Neural cell (in vitro differentiated cells): ENCODE results near the gene ADAM23.

Source experiments
- EP300 ChIP-seq: fragments of 450-650 bp; conservative IDR thresholded peaks from 2 replicates; pipeline ENCODE4 v1.6.1; 2014; ENCODE audit warnings: antibody characterized with exemption, mild to moderate bottlenecking, moderate library complexity; ENCODE audit not compliant: poor library complexity, severe bottlenecking
- EZH2 ChIP-seq: fragments of 200-600, 300-800 bp; shearing (Covaris generic), sonication (generic); IDR thresholded peaks from 2 replicates; pipeline ENCODE4 v1.6.1; 2014; ENCODE audit warnings: antibody characterized with exemption, low read length, borderline replicate concordance, mild to moderate bottlenecking; ENCODE audit not compliant: insufficient read depth, poor library complexity, severe bottlenecking
- MXI1 ChIP-seq: fragments of 450-650 bp; conservative IDR thresholded peaks from 2 replicates; pipeline ENCODE4 v1.6.1; 2014; ENCODE audit warnings: antibody characterized with exemption, mild to moderate bottlenecking; ENCODE audit not compliant: poor library complexity, severe bottlenecking
- POLR2AphosphoS5 ChIP-seq: IDR thresholded peaks from 2 replicates; pipeline ENCODE4 v1.6.1; 2012
- RAD21 ChIP-seq: fragments of 450-650 bp; conservative IDR thresholded peaks from 2 replicates; pipeline ENCODE4 v1.6.1; 2014; ENCODE audit warnings: antibody characterized with exemption, mild to moderate bottlenecking, moderate library complexity
- TF ChIP-seq, protein P1 (sequence below): fragments of 450-650 bp; IDR thresholded peaks from 2 replicates; pipeline ENCODE4 v1.5.1; 2014; ENCODE audit warnings: antibody characterized with exemption, mild to moderate bottlenecking, moderate library complexity; ENCODE audit not compliant: poor library complexity, severe bottlenecking
- TF ChIP-seq, protein P2 (sequence below): IDR thresholded peaks from 2 replicates; pipeline ENCODE4 v1.6.1; 2012; ENCODE audit warnings: borderline replicate concordance

DNA sequence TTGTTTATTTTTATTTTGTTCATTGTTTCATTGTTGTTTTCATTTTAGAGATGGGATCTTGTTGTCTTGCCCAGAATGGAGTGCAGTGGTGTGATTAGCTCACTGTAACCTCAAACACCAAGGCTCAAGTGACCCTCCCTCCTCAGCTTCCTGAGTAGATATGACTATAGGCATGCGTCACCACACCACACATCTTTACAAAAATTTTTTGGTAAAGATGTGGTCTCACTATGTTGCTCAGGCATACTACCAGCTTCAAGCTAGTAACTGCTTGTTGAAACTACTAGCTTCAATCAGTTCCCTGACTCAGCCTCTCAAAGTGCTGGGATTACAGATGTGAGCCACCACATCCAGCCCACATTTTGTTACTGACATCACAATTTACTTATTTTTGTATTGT lies 213.8 kb downstream of the ADAM23 start:
- TF ChIP-seq, protein P1, sequence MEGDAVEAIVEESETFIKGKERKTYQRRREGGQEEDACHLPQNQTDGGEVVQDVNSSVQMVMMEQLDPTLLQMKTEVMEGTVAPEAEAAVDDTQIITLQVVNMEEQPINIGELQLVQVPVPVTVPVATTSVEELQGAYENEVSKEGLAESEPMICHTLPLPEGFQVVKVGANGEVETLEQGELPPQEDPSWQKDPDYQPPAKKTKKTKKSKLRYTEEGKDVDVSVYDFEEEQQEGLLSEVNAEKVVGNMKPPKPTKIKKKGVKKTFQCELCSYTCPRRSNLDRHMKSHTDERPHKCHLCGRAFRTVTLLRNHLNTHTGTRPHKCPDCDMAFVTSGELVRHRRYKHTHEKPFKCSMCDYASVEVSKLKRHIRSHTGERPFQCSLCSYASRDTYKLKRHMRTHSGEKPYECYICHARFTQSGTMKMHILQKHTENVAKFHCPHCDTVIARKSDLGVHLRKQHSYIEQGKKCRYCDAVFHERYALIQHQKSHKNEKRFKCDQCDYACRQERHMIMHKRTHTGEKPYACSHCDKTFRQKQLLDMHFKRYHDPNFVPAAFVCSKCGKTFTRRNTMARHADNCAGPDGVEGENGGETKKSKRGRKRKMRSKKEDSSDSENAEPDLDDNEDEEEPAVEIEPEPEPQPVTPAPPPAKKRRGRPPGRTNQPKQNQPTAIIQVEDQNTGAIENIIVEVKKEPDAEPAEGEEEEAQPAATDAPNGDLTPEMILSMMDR: no peak
- TF ChIP-seq RAD21 (no peak), EZH2 (no peak), POLR2AphosphoS5 (no peak), EP300 (no peak), MXI1 (no peak)
- TF ChIP-seq, protein P2, sequence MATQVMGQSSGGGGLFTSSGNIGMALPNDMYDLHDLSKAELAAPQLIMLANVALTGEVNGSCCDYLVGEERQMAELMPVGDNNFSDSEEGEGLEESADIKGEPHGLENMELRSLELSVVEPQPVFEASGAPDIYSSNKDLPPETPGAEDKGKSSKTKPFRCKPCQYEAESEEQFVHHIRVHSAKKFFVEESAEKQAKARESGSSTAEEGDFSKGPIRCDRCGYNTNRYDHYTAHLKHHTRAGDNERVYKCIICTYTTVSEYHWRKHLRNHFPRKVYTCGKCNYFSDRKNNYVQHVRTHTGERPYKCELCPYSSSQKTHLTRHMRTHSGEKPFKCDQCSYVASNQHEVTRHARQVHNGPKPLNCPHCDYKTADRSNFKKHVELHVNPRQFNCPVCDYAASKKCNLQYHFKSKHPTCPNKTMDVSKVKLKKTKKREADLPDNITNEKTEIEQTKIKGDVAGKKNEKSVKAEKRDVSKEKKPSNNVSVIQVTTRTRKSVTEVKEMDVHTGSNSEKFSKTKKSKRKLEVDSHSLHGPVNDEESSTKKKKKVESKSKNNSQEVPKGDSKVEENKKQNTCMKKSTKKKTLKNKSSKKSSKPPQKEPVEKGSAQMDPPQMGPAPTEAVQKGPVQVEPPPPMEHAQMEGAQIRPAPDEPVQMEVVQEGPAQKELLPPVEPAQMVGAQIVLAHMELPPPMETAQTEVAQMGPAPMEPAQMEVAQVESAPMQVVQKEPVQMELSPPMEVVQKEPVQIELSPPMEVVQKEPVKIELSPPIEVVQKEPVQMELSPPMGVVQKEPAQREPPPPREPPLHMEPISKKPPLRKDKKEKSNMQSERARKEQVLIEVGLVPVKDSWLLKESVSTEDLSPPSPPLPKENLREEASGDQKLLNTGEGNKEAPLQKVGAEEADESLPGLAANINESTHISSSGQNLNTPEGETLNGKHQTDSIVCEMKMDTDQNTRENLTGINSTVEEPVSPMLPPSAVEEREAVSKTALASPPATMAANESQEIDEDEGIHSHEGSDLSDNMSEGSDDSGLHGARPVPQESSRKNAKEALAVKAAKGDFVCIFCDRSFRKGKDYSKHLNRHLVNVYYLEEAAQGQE: no peak
